ENCODE data around the gene PDE5A.
"Not testable (repeated sequence)": the region's sequence is repeated elsewhere in the genome, so short reads cannot be mapped to it uniquely, and the experiment has no call there.

The PDE5A gene

DNA sequence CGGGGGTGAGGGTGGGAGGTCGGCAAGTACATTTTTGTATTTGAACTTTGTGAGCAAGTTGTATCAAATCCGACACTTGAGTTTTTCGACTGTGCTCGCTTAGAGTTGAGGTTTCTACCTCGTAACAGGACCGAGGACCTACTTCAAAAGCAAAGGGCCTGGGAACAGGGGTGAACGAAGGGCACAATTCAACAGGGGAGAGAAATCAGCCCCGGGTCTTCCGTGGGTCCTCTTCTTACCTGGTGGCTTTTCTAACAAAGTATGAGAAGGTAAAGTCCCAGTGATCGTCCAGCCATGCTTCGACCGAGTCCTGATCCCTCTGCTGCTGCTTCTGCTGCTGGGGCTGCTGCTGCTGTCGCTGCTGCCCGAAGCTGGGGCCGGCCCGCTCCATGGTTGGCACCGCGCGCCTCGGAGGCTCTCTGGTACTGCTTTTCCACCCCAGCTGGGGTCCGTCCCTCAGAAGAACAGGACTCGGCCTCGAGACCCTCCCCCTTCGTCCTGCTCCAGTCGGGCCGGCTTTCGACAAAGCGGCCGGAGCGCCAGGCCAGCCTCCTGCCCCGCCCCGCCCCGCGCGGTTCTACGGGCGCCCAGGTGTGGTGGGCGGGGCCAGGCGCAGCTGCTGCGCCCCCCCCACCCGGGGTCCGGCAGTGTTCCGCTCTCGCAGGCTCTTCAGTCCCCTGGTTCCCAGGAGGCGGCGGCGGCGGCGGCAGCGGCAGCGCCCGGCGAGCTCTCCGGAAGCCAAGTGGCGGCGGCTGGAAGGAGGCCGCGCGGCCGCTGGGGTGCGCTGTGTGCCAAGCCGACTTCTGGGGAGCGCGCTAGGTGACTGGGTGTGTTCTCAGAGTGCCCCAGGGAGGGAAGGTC is at the start of gene PDE5A:
PDE5A (minus strand) TSS at position 524 of the 861 bp plus-strand sequence; CDS start at position 391, 133 bp downstream.
- peak; percentile 43 to 54 (median 52) for DNase-seq (ENCODE audit: low read depth in 2 of 3, low spot score in 2 of 3)

DNA sequence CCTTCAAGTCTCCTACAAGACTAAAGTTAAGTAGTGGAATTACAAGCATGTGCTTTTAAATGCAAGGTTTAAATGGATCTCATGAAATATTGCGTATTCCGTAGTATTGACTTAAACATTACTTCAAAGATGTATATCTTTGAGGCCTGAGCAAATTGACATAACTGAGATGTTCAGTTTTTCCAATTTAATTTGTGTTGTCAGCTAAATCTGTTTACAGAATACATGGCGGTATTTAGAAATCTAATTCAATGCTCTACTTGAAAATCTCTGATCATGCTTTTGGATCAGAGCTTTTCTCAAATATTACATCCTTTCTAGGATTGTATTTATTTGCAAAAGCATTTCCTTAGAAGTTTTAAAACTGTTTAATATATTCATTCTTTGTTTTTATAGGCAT is 47.5 kb upstream of the PDE5A start:
- DNase-seq (ENCODE audit: low read depth in 2 of 3, low spot score in 2 of 3) = no peak

DNA sequence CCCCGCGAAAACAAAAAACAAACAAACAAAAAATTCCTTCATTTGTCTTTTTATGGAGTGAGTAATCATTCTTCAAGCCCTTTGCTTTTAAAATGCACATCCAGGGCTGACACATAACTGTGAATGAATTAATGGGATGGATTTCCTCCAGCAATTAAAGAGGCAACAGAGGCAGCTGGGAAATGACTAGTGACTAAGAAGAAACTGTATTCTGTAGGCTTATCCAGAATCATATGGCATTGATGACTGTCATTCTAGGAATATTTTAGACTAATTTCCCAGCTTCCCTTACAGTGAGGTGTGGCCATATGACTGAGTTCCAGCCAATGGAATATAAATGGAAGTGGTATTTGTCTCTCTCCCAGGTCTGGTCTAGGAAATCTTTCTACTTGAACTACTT is 46.8 kb upstream of the PDE5A start:
- DNase-seq (ENCODE audit: low read depth in 2 of 3, low spot score in 2 of 3) = no peak

DNA sequence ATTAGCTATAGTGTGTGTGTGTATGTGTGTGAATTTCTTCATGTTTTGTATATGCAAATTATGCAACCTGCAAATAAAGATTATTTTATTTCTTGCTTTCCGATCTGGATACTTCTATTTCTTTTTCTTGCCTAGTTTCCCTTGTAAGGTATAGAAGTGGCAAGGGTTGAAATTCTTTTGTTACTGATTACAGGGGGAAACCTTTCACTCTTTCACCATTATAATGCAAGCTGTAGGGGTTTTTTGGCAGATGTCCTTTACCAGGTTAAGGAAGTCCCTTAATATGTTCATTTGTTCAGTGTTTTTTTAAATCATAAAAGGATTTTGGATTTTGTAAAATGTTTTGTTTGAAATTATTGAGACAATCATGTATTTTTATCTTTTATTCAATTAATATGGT is 44.3 kb upstream of the PDE5A start:
- DNase-seq (ENCODE audit: low read depth in 2 of 3, low spot score in 2 of 3) = no peak

GRCh38 chr4:119672086-119672485 is 43.5 kb upstream of the PDE5A start:
- no peak for DNase-seq (ENCODE audit: low read depth in 2 of 3, low spot score in 2 of 3)

- no peak for DNase-seq (ENCODE audit: low read depth in 2 of 3, low spot score in 2 of 3)
These were observed 42.6 kb upstream of the PDE5A start for GRCh38 chr4:119671205-119671604.

DNA sequence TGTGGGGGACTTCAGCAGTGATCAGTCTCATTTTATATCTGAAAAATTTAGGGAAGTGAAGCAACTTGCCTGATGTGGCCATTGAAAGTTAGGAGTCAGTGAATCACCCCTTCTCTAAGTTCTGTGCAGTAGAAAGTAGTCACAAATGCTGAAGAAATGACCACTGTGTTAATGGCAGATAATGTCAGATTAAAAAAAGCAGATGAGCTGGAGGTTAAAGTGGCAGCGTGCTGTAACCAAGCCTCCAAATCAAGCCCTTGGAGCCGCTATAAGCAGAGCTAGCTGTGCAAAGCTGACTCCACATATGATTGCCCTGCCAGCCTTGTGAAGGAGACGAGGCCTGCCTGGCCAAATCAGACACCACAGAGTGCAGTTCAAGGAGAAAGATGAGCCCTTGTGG is 39.2 kb upstream of the PDE5A start:
- no peak for DNase-seq (ENCODE audit: low read depth in 2 of 3, low spot score in 2 of 3)

GRCh38 chr4:119666653-119667091 is 38.1 kb upstream of the PDE5A start:
- DNase-seq (ENCODE audit: low read depth in 2 of 3, low spot score in 2 of 3) = no peak

DNA sequence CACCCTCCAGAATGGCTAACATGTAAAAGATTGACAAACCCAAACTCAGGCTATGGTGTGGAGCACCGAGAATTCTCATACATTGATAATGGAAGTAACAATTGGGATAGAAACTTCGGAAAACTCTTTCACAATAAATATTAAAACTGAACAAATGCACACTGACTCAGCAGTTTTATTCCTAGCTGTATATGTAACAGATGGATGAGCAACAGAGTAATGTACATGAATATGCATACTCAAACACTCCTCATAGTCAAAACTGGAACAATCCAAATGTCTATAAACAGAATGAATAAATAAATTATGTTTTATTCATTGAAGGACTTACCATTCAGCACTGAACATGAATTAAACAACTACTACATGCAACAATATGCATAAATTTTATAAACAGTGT is 37.1 kb upstream of the PDE5A start:
- no peak for DNase-seq (ENCODE audit: low read depth in 2 of 3, low spot score in 2 of 3)

GRCh38 chr4:119664168-119664907 is 35.7 kb upstream of the PDE5A start:
- no peak for DNase-seq (ENCODE audit: low read depth in 2 of 3, low spot score in 2 of 3)

DNA sequence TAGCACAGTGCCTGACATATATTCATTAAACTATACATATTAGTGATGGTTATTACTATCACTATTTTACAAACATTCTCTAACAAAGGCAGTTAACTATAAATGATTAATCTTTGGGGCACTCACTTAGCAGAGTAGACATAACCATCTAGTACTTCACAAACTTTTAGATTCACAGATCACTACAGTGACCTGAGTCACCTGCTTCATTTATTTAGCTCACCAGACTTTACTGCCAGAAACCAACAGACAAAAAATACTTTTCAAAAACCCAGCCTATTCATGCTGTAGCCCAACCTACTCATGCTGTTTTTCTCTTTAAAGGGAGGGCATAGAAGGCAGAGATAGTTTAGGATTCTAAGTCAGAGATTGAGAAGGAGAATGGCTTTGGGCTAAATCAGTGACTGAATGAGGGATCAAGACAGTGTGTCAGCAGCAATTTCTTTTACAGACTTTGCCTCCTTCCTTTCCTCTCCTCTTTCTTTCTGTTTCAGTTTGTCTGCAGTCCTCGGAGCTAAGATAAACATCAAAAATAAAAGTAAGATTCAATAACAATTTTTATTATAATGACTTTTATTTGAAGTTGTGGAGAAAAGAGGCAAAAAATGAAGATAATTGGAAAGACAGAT is 34.7 kb upstream of the PDE5A start:
- DNase-seq (ENCODE audit: low read depth in 2 of 3, low spot score in 2 of 3) = no peak

- not testable (repeated sequence) for DNase-seq (ENCODE audit: low read depth in 2 of 3, low spot score in 2 of 3)
These were observed 34.0 kb upstream of the PDE5A start for GRCh38 chr4:119662612-119663011.

GRCh38 chr4:119661231-119661630 is 32.6 kb upstream of the PDE5A start:
- DNase-seq (ENCODE audit: low read depth in 2 of 3, low spot score in 2 of 3) = no peak

DNA sequence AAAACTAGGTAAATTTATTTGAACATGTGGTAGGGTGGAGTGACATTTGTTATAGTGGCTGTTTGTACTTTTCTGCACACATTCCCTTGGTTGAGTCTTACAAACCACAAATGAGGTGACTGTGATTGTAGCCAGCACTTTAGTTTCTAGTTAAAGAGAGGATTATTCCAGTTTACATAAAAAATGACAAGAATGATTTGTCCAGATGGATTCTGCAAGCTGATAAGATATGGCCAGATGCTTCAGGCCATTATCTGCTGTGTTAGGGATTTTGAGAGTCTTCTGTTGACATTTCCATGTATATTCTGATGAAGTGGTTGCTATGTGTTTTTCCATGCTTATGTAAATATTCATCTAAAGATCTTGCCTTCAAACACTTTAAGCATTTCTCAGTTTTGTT is 31.0 kb upstream of the PDE5A start:
- no peak for DNase-seq (ENCODE audit: low read depth in 2 of 3, low spot score in 2 of 3)

DNA sequence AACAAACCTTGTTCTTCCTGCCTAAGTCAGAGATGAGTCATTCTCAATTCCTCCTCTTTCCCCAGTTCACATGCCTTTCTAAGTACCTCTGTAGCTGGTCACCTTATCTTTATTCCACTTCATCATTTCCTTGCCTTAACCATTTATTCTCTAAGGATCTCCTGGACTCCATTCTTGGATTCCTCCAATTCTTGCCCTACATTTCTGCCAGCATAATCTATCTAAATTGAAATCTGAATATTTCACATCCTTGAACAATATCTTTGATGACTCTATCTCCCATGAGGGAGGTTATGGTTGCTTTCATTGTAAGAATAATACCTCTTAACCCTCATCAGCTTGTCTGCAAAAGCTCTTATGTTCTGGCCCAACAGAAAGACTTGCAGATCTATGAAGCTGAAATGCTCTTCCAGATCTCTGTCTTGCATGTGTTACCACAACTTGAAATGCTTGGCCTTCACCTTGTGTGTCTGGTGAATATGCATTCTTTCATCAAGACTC is 28.6 kb upstream of the PDE5A start:
- DNase-seq (ENCODE audit: low read depth in 2 of 3, low spot score in 2 of 3) = no peak

DNA sequence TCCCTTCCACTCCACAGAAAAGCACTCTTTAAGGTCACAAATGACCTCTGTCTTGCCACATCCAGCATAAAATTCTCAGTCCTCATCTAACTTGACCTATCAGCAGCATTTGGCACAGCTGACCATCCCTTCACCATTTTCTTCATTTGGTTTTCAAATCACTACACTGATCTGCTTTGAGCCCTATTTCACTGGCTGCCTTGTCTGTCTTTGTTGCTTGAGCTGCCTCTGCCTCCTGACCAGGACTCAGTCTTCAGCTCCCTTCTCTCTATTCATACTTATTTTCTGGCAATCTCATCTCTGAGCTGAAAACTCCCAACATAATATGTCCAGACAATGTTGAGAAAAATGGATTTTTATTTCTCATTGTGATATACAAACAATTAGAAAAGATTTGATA is 27.7 kb upstream of the PDE5A start:
- DNase-seq (ENCODE audit: low read depth in 2 of 3, low spot score in 2 of 3) = no peak

- no peak for DNase-seq (ENCODE audit: low read depth in 2 of 3, low spot score in 2 of 3)
These were observed 26.7 kb upstream of the PDE5A start for GRCh38 chr4:119655111-119655837.

DNA sequence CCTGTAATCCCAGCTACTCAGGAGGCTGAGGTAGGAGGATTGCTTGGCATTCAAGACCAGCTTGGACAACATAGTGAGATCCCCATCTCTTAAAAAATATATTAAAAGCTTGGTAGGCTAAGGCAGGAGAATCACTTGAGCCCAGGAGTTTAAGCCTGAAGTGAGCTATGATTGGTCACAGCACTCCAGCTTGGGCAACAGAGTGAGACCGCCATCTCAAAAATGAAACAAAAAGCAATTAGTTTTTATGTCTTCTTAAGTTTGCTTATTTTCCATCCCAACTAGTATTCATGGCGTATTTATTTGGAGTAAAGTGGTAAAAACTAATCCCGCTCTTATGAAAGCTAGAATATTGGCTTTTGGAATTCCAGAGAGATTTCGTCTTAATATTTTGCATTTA is 25.4 kb upstream of the PDE5A start:
- DNase-seq (ENCODE audit: low read depth in 2 of 3, low spot score in 2 of 3) = no peak

DNA sequence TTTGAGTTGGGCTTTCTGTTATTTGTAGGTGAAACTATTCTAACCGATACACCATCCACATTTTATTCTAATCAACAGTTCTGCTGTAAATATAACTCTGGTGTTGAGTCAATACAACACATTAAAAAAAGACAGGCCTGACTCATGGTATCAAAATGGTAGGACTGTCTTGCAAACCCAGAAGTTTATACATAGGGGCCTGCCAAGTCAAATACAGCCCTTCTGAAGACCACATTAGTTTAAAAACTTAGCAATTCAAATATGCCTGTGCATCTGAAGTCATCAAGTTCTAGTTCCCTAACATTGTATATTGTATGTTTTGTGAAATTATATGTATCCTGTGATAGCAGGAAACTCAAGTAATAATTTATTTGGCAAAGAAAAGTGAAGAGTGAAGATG is 24.4 kb upstream of the PDE5A start:
- no peak for DNase-seq (ENCODE audit: low read depth in 2 of 3, low spot score in 2 of 3)

GRCh38 chr4:119648398-119648797 is 19.8 kb upstream of the PDE5A start:
- no peak for DNase-seq (ENCODE audit: low read depth in 2 of 3, low spot score in 2 of 3)

DNA sequence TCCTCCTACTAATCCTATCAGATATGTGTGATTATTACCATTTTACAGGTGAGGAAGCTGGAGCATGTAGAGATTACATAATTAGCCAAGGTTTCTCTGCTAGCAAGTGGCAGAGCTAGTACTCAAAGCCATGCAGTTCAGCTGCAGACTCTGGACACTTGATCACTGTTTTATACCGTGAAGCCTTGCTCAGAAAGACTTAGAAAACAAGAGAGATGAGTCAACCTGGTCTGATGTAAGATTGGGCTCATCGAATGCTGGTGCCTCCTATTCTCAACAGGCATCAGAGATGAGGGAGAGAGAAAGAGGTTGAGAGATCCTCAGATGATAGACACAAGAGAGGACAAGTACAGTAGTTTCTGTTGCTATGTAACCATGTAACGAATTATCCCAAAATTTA is 19.0 kb upstream of the PDE5A start:
- DNase-seq (ENCODE audit: low read depth in 2 of 3, low spot score in 2 of 3) = no peak

Data from activated CD8-positive, alpha-beta memory T cell treated with anti-CD3 and anti-CD28 coated beads for 48 hours (primary cell).